C4-2B (cell line): ENCODE measurements around the gene BRD1.

ENCODE experiments used
- CTCF ChIP-seq: fragments of 450-650 bp; conservative IDR thresholded peaks from 2 replicates; pipeline ENCODE4 v1.5.1; 2017; ENCODE audit warnings: mild to moderate bottlenecking
- ZFX ChIP-seq: fragments of 450-650 bp; IDR thresholded peaks from 2 replicates; pipeline ENCODE4 v1.6.1; 2017

GRCh38 chr22:49725516-49725915 is 102.2 kb downstream of the BRD1 start:
- TF ChIP-seq CTCF (no peak), ZFX (no peak)
